K562 (cell line): ENCODE data around the gene SNAP23. TPM values are rescaled to one million over a fixed set of nuclear protein-coding genes. Genes with fewer than 3 reads are reported as not detected.

Source experiments
- ETV6 ChIP-seq, 3 experiments: fragments of 150-350 bp in 1 of 3; sonication (generic) in 1 of 3; formaldehyde crosslinking in 1 of 3; IDR thresholded peaks; 2 replicates each; pipeline versions ENCODE4 v1.6.1 to v1.8.0; 2014 to 2022; ENCODE audit warnings: borderline replicate concordance in 2 of 3, low read depth in 2 of 3, antibody characterized with exemption in 1 of 3, low read length in 1 of 3, mild to moderate bottlenecking in 1 of 3, missing genetic modification reagents in 1 of 3
- KDM4B ChIP-seq, 2 experiments: fragments of 450-650 bp in 1 of 2; sonication (generic) in 1 of 2; IDR thresholded peaks; 2 replicates each; pipeline ENCODE4 v1.6.1; 2016 to 2017; ENCODE audit warnings: borderline replicate concordance in 2 of 2, antibody characterized with exemption in 1 of 2, low read depth in 1 of 2, mild to moderate bottlenecking in 1 of 2
- KLF13 ChIP-seq: fragments of 450-650 bp; IDR thresholded peaks from 2 replicates; pipeline ENCODE4 v1.6.1; 2016; ENCODE audit warnings: missing genetic modification characterization, low read depth, mild to moderate bottlenecking, missing compliant biosample characterization, moderate library complexity, borderline replicate concordance
- MBD1 ChIP-seq: fragments of 250-450 bp; sonication (Bioruptor Pico); IDR thresholded peaks from 2 replicates; pipeline ENCODE4 v1.8.0; 2022; ENCODE audit warnings: inconsistent platforms
- MLLT1 ChIP-seq, 2 experiments: fragments of 450-650 bp; IDR thresholded peaks; 2 replicates each; pipeline ENCODE4 v1.6.1; 2016
- PCBP1 ChIP-seq: fragments of 200-400 bp; formaldehyde crosslinking; IDR thresholded peaks from 2 replicates; pipeline ENCODE4 v1.6.1; 2018; ENCODE audit warnings: mild to moderate bottlenecking, low read depth, low read length; ENCODE audit not compliant: poor library complexity, severe bottlenecking
- SP2 ChIP-seq: IDR thresholded peaks from 2 replicates; pipeline ENCODE4 v1.6.1; 2011; ENCODE audit warnings: mild to moderate bottlenecking, low read depth, low read length, moderate library complexity; ENCODE audit not compliant: poor library complexity, severe bottlenecking; ENCODE audit errors: extremely low read depth
- THRAP3 ChIP-seq: fragments of 450-650 bp; IDR thresholded peaks from 2 replicates; pipeline ENCODE4 v1.6.1; 2016; ENCODE audit warnings: mild to moderate bottlenecking, inconsistent platforms, borderline replicate concordance
- ZNF232 ChIP-seq: sonication (generic); formaldehyde crosslinking; IDR thresholded peaks from 2 replicates; pipeline ENCODE4 v1.8.0; 2022; ENCODE audit warnings: mild to moderate bottlenecking, missing genetic modification reagents
- polyA plus RNA-seq, 8 experiments: library from polyadenylated mRNA; depleted of rRNA in 4 of 8; stranded (reverse) in 5 of 8; unstranded in 3 of 8; fragments of >200 nt; fragmentation: Nextera tagmentation in 2 of 8; fragmentation: Illumina TruSeq in 1 of 8; extraction: Ambion mirVana in 2 of 8; extraction: Trizol in 1 of 8; gene quantifications; 2 replicates each; pipeline versions ENCODE4 v1.2.1 to v1.2.3, GENCODE V29; 2011 to 2014; ENCODE audit warnings: inconsistent platforms in 1 of 8, missing spikeins in 1 of 8
- total RNA-seq, 7 experiments: library from RNA; depleted of rRNA in 6 of 7; stranded (reverse); fragments of >200 nt in 6 of 7; fragmentation: Illumina TruSeq in 2 of 7; extraction: Trizol in 2 of 7; gene quantifications; 2 replicates each; pipeline versions ENCODE4 v1.2.1 to v1.2.3, GENCODE V29; 2011 to 2021; ENCODE audit warnings: low replicate concordance in 1 of 7
- TF ChIP-seq, protein P1 (sequence below): fragments of 450-650 bp; conservative IDR thresholded peaks from 2 replicates; pipeline ENCODE4 v1.6.1; 2016; ENCODE audit warnings: missing genetic modification characterization, low read depth, mild to moderate bottlenecking, missing compliant biosample characterization, moderate library complexity
- TF ChIP-seq, protein P2 (sequence below): sonication (generic); formaldehyde crosslinking; IDR thresholded peaks from 2 replicates; pipeline ENCODE4 v1.4.0; 2020; ENCODE audit warnings: mild to moderate bottlenecking, missing genetic modification reagents
- TF ChIP-seq, protein P3 (sequence below): fragments of 250-450 bp; sonication (Bioruptor Pico); IDR thresholded peaks from 2 replicates; pipeline ENCODE4 v1.8.0; 2022; ENCODE audit warnings: moderate library complexity, mild to moderate bottlenecking, inconsistent platforms
- TF ChIP-seq, protein P4 (sequence below): fragments of 450-650 bp; IDR thresholded peaks from 2 replicates; pipeline ENCODE4 v1.6.1; 2018; ENCODE audit not compliant: partially characterized antibody

Gene SNAP23
- total and polyA plus RNA-seq, 9 of the 15 experiments (the other 6 are each of a cell fraction or from before 2014, with no cell fraction given), result 78.9 to 168 (median 117) TPM

DNA sequence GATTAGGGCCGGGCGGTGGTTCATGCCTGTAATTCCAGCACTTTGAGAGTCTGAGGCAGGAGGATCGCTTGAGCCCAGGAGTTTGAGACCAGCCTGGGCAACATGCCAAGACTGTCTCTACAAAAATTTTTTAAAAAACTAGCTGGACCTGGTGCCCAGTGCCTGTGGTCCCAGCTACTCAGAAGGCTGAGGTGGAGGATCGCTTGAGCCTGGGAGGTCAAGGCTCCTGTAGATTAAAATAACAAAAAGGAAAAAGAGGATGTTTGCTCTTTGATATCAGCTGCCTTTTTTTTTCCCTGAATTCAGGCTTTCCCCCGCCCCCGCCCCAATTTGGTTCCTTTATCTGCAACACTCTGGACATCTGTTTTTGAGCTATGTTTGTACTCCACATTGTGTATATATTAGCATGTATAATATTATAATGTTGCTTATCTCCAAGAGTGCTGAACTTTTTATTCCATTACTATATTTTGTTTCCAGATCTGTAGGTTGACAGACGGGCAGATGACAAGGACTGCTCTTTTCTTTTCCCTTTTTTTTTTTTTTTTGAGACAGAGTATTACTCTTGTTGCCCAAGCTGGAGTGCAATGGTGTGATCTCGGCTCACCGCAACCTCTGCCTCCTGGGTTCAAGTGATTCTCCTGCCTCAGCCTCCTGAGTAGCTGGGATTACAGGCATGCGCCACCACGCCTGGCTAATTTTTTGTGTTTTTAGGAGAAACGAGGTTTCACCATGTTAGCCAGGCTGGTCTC is 4.6 kb downstream of the SNAP23 start (continued):
- TF ChIP-seq KLF13, result no peak
- 0 out of 4 replicates have a peak, but pooled peaks of 1 of the 2 experiments have one; percentile 23 for TF ChIP-seq ETV6 (IDR thresholded peaks at IDR 0.05; ENCODE audit: borderline replicate concordance in 1 of 2, low read depth in 2 of 2, low read length in 1 of 2)
- no peak for TF ChIP-seq ETV6 (CRISPR knock-in tag; IDR thresholded peaks at IDR 0.05; ENCODE audit: borderline replicate concordance)
- TF ChIP-seq, protein P1, sequence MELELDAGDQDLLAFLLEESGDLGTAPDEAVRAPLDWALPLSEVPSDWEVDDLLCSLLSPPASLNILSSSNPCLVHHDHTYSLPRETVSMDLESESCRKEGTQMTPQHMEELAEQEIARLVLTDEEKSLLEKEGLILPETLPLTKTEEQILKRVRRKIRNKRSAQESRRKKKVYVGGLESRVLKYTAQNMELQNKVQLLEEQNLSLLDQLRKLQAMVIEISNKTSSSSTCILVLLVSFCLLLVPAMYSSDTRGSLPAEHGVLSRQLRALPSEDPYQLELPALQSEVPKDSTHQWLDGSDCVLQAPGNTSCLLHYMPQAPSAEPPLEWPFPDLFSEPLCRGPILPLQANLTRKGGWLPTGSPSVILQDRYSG (tag), result no peak
- TF ChIP-seq, protein P2, sequence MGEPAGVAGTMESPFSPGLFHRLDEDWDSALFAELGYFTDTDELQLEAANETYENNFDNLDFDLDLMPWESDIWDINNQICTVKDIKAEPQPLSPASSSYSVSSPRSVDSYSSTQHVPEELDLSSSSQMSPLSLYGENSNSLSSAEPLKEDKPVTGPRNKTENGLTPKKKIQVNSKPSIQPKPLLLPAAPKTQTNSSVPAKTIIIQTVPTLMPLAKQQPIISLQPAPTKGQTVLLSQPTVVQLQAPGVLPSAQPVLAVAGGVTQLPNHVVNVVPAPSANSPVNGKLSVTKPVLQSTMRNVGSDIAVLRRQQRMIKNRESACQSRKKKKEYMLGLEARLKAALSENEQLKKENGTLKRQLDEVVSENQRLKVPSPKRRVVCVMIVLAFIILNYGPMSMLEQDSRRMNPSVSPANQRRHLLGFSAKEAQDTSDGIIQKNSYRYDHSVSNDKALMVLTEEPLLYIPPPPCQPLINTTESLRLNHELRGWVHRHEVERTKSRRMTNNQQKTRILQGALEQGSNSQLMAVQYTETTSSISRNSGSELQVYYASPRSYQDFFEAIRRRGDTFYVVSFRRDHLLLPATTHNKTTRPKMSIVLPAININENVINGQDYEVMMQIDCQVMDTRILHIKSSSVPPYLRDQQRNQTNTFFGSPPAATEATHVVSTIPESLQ (CRISPR knock-in tag), result no peak
- TF ChIP-seq PCBP1, result no peak
- no peak for TF ChIP-seq THRAP3
- TF ChIP-seq MBD1 (CRISPR knock-in tag), result no peak
- TF ChIP-seq, protein P3, sequence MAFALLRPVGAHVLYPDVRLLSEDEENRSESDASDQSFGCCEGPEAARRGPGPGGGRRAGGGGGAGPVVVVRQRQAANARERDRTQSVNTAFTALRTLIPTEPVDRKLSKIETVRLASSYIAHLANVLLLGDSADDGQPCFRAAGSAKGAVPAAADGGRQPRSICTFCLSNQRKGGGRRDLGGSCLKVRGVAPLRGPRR, result 0 out of 2 replicates have a peak, but pooled peaks have one; percentile 28
- no peak for TF ChIP-seq SP2
- peak in 1 of 2 experiments; percentile 62; a peak in 1 of 4 replicates for TF ChIP-seq MLLT1 (IDR thresholded peaks at IDR 0.05)
- no peak for TF ChIP-seq ZNF232
- no peak for TF ChIP-seq KDM4B (IDR thresholded peaks at IDR 0.05; ENCODE audit: borderline replicate concordance in 2 of 2, low read depth in 1 of 2)
- TF ChIP-seq, protein P4, sequence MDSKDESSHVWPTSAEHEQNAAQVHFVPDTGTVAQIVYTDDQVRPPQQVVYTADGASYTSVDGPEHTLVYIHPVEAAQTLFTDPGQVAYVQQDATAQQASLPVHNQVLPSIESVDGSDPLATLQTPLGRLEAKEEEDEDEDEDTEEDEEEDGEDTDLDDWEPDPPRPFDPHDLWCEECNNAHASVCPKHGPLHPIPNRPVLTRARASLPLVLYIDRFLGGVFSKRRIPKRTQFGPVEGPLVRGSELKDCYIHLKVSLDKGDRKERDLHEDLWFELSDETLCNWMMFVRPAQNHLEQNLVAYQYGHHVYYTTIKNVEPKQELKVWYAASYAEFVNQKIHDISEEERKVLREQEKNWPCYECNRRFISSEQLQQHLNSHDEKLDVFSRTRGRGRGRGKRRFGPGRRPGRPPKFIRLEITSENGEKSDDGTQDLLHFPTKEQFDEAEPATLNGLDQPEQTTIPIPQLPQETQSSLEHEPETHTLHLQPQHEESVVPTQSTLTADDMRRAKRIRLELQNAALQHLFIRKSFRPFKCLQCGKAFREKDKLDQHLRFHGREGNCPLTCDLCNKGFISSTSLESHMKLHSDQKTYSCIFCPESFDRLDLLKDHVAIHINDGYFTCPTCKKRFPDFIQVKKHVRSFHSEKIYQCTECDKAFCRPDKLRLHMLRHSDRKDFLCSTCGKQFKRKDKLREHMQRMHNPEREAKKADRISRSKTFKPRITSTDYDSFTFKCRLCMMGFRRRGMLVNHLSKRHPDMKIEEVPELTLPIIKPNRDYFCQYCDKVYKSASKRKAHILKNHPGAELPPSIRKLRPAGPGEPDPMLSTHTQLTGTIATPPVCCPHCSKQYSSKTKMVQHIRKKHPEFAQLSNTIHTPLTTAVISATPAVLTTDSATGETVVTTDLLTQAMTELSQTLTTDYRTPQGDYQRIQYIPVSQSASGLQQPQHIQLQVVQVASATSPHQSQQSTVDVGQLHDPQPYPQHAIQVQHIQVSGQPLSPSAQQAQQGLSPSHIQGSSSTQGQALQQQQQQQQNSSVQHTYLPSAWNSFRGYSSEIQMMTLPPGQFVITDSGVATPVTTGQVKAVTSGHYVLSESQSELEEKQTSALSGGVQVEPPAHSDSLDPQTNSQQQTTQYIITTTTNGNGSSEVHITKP, result no peak
